Measurements from ENCODE around the gene HIVEP3. TPM values are rescaled to one million over a fixed set of nuclear protein-coding genes. Genes with fewer than 3 reads are reported as not detected.
"Not testable (repeated sequence)": the region's sequence is repeated elsewhere in the genome, so short reads cannot be mapped to it uniquely, and the experiment has no call there.

Gene HIVEP3
- total and polyA plus RNA-seq, 4 donors = 7.0 to 14.7 (median 8.8) TPM

GRCh38 chr1:41950820-41951219 lies 32.1 kb upstream of the HIVEP3 start:
- no peak for TF ChIP-seq CTCF (IDR thresholded peaks at IDR 0.05; ENCODE audit: control extremely low read depth, extremely low read depth)
- Histone ChIP-seq H3K4me1 (ENCODE audit: control insufficient read depth in 5 of 5, insufficient read depth in 5 of 5, low read length in 5 of 5) (peaks cover 0 to 3% (median 0%) of the 10 kb centered on the region in 5 donors), H3K4me3 (no peak overlapping the region), H3K9me3 (ENCODE audit: control insufficient read depth in 4 of 4, insufficient read depth in 3 of 4, low read length in 3 of 4) (peaks cover 0 to 2% (median 0%) of the 10 kb centered on the region in 4 donors), H3K36me3 (ENCODE audit: control insufficient read depth in 4 of 4, insufficient read depth in 4 of 4, low read length in 4 of 4) (no peaks in the 10 kb centered on the region), H3K9ac (ENCODE audit: insufficient read depth in 1 of 2, low read length in 2 of 2) (no peak overlapping the region), H3K27me3 (ENCODE audit: control insufficient read depth in 3 of 3, insufficient read depth in 3 of 3, low read length in 2 of 3) (no peaks in the 10 kb centered on the region), H3K27ac (ENCODE audit: low read depth in 1 of 2, low read length in 1 of 2) (no peak overlapping the region)
- 56 to 68% methylated on average over 1 of the region's 1 CpG for WGBS, 2 donors
- no peak for DNase-seq
- ATAC-seq (ENCODE audit: insufficient read depth, low FRiP score) = no peak

- ATAC-seq (ENCODE audit: insufficient read depth, low FRiP score) = not testable (repeated sequence)
Measured at GRCh38 chr1:41945946-41946345, 27.2 kb upstream of the HIVEP3 start.

GRCh38 chr1:41943717-41944116 lies 25.0 kb upstream of the HIVEP3 start:
- no peak for ATAC-seq (ENCODE audit: insufficient read depth, low FRiP score)
- 91 to 93% methylated on average over 1 of the region's 1 CpG for WGBS, 2 donors

More at GRCh38 chr1:41945946-41946345, 27.2 kb upstream of the HIVEP3 start:
- not testable (repeated sequence) for DNase-seq; H3K9me3 ChIP-seq (ENCODE audit: control insufficient read depth in 4 of 4, insufficient read depth in 3 of 4, low read length in 3 of 4); H3K27me3 ChIP-seq (ENCODE audit: control insufficient read depth in 3 of 3, insufficient read depth in 3 of 3, low read length in 2 of 3); H3K4me1 ChIP-seq (ENCODE audit: control insufficient read depth in 5 of 5, insufficient read depth in 5 of 5, low read length in 5 of 5); H3K27ac ChIP-seq (ENCODE audit: low read depth in 1 of 2, low read length in 1 of 2); H3K9ac ChIP-seq (ENCODE audit: insufficient read depth in 1 of 2, low read length in 2 of 2); H3K4me3 ChIP-seq; H3K36me3 ChIP-seq (ENCODE audit: control insufficient read depth in 4 of 4, insufficient read depth in 4 of 4, low read length in 4 of 4)
- 94 to 96% methylated on average over 10 of the region's 10 CpGs for WGBS, 2 donors

GRCh38 chr1:41942278-41942677 lies 23.6 kb upstream of the HIVEP3 start:
- ATAC-seq (ENCODE audit: insufficient read depth, low FRiP score) (no peak), DNase-seq (no peak)
- Histone ChIP-seq H3K9me3 (ENCODE audit: control insufficient read depth in 4 of 4, insufficient read depth in 3 of 4, low read length in 3 of 4) (peaks cover 0 to 6% (median 2%) of the 10 kb centered on the region in 4 donors), H3K4me1 (ENCODE audit: control insufficient read depth in 5 of 5, insufficient read depth in 5 of 5, low read length in 5 of 5) (no peaks in the 10 kb centered on the region), H3K27me3 (ENCODE audit: control insufficient read depth in 3 of 3, insufficient read depth in 3 of 3, low read length in 2 of 3) (no peaks in the 10 kb centered on the region), H3K9ac (ENCODE audit: insufficient read depth in 1 of 2, low read length in 2 of 2) (no peak overlapping the region), H3K36me3 (ENCODE audit: control insufficient read depth in 4 of 4, insufficient read depth in 4 of 4, low read length in 4 of 4) (peaks cover 0 to 2% (median 0%) of the 10 kb centered on the region in 4 donors), H3K4me3 (no peak overlapping the region), H3K27ac (ENCODE audit: low read depth in 1 of 2, low read length in 1 of 2) (no peak overlapping the region)
- TF ChIP-seq CTCF (IDR thresholded peaks at IDR 0.05; ENCODE audit: control extremely low read depth, extremely low read depth) = no peak

More at GRCh38 chr1:41943717-41944116, 25.0 kb upstream of the HIVEP3 start:
- Histone ChIP-seq H3K9me3 (ENCODE audit: control insufficient read depth in 4 of 4, insufficient read depth in 3 of 4, low read length in 3 of 4) (peaks cover 0 to 6% (median 2%) of the 10 kb centered on the region in 4 donors), H3K27ac (ENCODE audit: low read depth in 1 of 2, low read length in 1 of 2) (no peak overlapping the region), H3K27me3 (ENCODE audit: control insufficient read depth in 3 of 3, insufficient read depth in 3 of 3, low read length in 2 of 3) (no peaks in the 10 kb centered on the region), H3K9ac (ENCODE audit: insufficient read depth in 1 of 2, low read length in 2 of 2) (no peak overlapping the region), H3K36me3 (ENCODE audit: control insufficient read depth in 4 of 4, insufficient read depth in 4 of 4, low read length in 4 of 4) (peaks cover 0 to 2% (median 0%) of the 10 kb centered on the region in 4 donors), H3K4me3 (no peak overlapping the region), H3K4me1 (ENCODE audit: control insufficient read depth in 5 of 5, insufficient read depth in 5 of 5, low read length in 5 of 5) (no peaks in the 10 kb centered on the region)
- no peak for TF ChIP-seq CTCF (IDR thresholded peaks at IDR 0.05; ENCODE audit: control extremely low read depth, extremely low read depth)
- DNase-seq = no peak
